Body of pancreas (tissue), 4 donors: Measurements from ENCODE around the gene HNRNPA0.

ENCODE experiments used
- CTCF ChIP-seq, 7 experiments: fragments of 450-650 bp in 4 of 7; fragments of 200-600 bp in 3 of 7; sonication (generic) in 3 of 7; IDR thresholded peaks; one replicate each; pipeline ENCODE4 v1.5.1; 2016 to 2019; ENCODE audit warnings: antibody characterized with exemption in 7 of 7
- POLR2A ChIP-seq, 3 donors: fragments of 450-650 bp; IDR thresholded peaks; one replicate each; pipeline ENCODE4 v1.6.1; 2016; ENCODE audit warnings: antibody characterized with exemption in 3 of 3, mild to moderate bottlenecking in 2 of 3

GRCh38 chr5:137760719-137761516 lies 6.8 kb upstream of the HNRNPA0 start:
- TF ChIP-seq CTCF (IDR thresholded peaks at IDR 0.05) (no peak), POLR2A (IDR thresholded peaks at IDR 0.05) (no peak)
